GM12878 (cell line): Measurements from ENCODE around the gene TREML2. TPM values are rescaled to one million over a fixed set of nuclear protein-coding genes. Genes with fewer than 3 reads are reported as not detected.

Experiments
- ATAC-seq: fragments of 200-7000 bp; cut with Tn5 transposase; 3 replicates; pipeline ENCODE4 v1.9.1; 2020; ENCODE audit warnings: mild to moderate bottlenecking, moderate library complexity
- BruUV-seq: library from RNA; stranded (reverse); fragments of 400-500 nt; replicated peaks from 2 replicates; lab custom pipeline; 2021; lab: Mats Ljungman, UMichigan
- CTCF ChIA-PET: fragments of 300-600 bp; sonication (Branson Sonifier 250); formaldehyde crosslinking; extraction: SDS; loops from one replicate; lab custom pipeline; 2021; ENCODE audit warnings: inconsistent platforms; lab: Yijun Ruan, JAX
- POLR2A ChIA-PET: fragments of 350-600 bp; formaldehyde crosslinking; extraction: SDS; loops from one replicate; lab custom pipeline; 2021; ENCODE audit warnings: inconsistent platforms; lab: Charles Lee
- RAD21 ChIA-PET: fragments of 300-600 bp; sonication (Branson Sonifier 250); formaldehyde crosslinking; loops from one replicate; lab custom pipeline; 2023; ENCODE audit warnings: antibody characterized with exemption; ENCODE audit not compliant: unreplicated experiment; lab: Charles Lee
- SMC1A ChIA-PET: fragments of 300-600 bp; sonication (Branson Sonifier 250); formaldehyde crosslinking; loops from one replicate; lab custom pipeline; 2023; ENCODE audit not compliant: unreplicated experiment, uncharacterized antibody; lab: Charles Lee
- DNase-seq: peaks from one replicate; pipeline ENCODE4 v3.0.0-alpha.2; 2011; ENCODE audit warnings: low read depth, low spot score
- FAIRE-seq: peaks from 3 replicates; lab custom pipeline; 2011; peaks lifted over from hg19 to GRCh38; lab: Jason Lieb, UNC
- H2AFZ ChIP-seq: 2 replicates; pipeline ENCODE4 v1.6.0; 2011; ENCODE audit warnings: low read depth, low read length, control low read depth; ENCODE audit not compliant: control insufficient read depth
- H3K27ac ChIP-seq: 2 replicates; pipeline ENCODE4 v1.5.1; 2011; ENCODE audit warnings: control low read depth; ENCODE audit not compliant: control insufficient read depth, insufficient read depth
- H3K27me3 ChIP-seq, 2 experiments: replicated peaks in 1 of 2; 2 replicates each; pipeline versions ENCODE4 v1.6.0 to v1.6.1; 2011; ENCODE audit warnings: low read length in 1 of 2; ENCODE audit not compliant: control insufficient read depth in 2 of 2, insufficient read depth in 2 of 2
- H3K36me3 ChIP-seq, 2 experiments: 2 replicates each; pipeline ENCODE4 v1.5.1; 2011; ENCODE audit warnings: low read length in 1 of 2; ENCODE audit not compliant: control insufficient read depth in 2 of 2, insufficient read depth in 2 of 2
- H3K4me1 ChIP-seq: 2 replicates; pipeline ENCODE4 v1.6.1; 2011; ENCODE audit warnings: mild to moderate bottlenecking, low read length, moderate library complexity, mixed read lengths; ENCODE audit not compliant: control insufficient read depth, insufficient read depth
- H3K4me2 ChIP-seq: 2 replicates; pipeline ENCODE4 v1.6.0; 2011; ENCODE audit warnings: control low read depth; ENCODE audit not compliant: control insufficient read depth, insufficient read depth
- H3K4me3 ChIP-seq: fragments of 200-600 bp; sonication (generic); 2 replicates; pipeline ENCODE4 v1.5.1; 2016
- H3K79me2 ChIP-seq: 2 replicates; pipeline ENCODE4 v1.6.0; 2011; ENCODE audit warnings: low read length; ENCODE audit not compliant: control insufficient read depth, insufficient read depth
- H3K9ac ChIP-seq: 2 replicates; pipeline ENCODE4 v1.8.0; 2011; ENCODE audit warnings: low read length, control low read depth, mixed read lengths; ENCODE audit not compliant: control insufficient read depth, insufficient read depth
- H3K9me3 ChIP-seq: replicated peaks from 3 replicates; pipeline ENCODE4 v1.5.1; 2011; ENCODE audit warnings: mild to moderate bottlenecking, low read length; ENCODE audit not compliant: control insufficient read depth, insufficient read depth
- H4K20me1 ChIP-seq: 2 replicates; pipeline ENCODE4 v1.6.0; 2011; ENCODE audit not compliant: control insufficient read depth, insufficient read depth
- ASH2L ChIP-seq: fragments of 300-600, 200-600 bp; sonication (generic); IDR thresholded peaks from 2 replicates; pipeline ENCODE4 v1.6.1; 2017; ENCODE audit warnings: low read depth, mild to moderate bottlenecking, borderline replicate concordance
- ATF7 ChIP-seq: fragments of 450-650 bp; IDR thresholded peaks from 2 replicates; pipeline ENCODE4 v1.6.1; 2016; ENCODE audit warnings: low read depth, mild to moderate bottlenecking
- BRCA1 ChIP-seq: IDR thresholded peaks from 2 replicates; pipeline ENCODE4 v1.6.1; 2011; ENCODE audit warnings: low read depth, low read length, improper control_type of control experiment
- E4F1 ChIP-seq: fragments of 450-650 bp; IDR thresholded peaks from 2 replicates; pipeline ENCODE4 v1.6.1; 2018; ENCODE audit warnings: borderline replicate concordance, mild to moderate bottlenecking; ENCODE audit not compliant: partially characterized antibody
- GABPA ChIP-seq: IDR thresholded peaks from 2 replicates; pipeline ENCODE4 v1.6.1; 2014; ENCODE audit warnings: antibody characterized with exemption, low read depth, mild to moderate bottlenecking, inconsistent platforms
- JUND ChIP-seq: IDR thresholded peaks from 2 replicates; pipeline ENCODE4 v1.6.1; 2012; ENCODE audit warnings: low read depth, mild to moderate bottlenecking, low read length, improper control_type of control experiment, moderate library complexity
- KAT2A ChIP-seq: conservative IDR thresholded peaks from 2 replicates; pipeline ENCODE4 v1.6.1; 2011; ENCODE audit warnings: low read depth, low read length; ENCODE audit not compliant: control insufficient read depth
- NBN ChIP-seq: fragments of 450-650 bp; IDR thresholded peaks from 2 replicates; pipeline ENCODE4 v1.6.1; 2016
- NFYA ChIP-seq: IDR thresholded peaks from 2 replicates; pipeline ENCODE4 v1.6.1; 2011; ENCODE audit warnings: low read depth, mild to moderate bottlenecking, low read length, improper control_type of control experiment, borderline replicate concordance
- NFYB ChIP-seq: IDR thresholded peaks from 2 replicates; pipeline ENCODE4 v1.6.1; 2011; ENCODE audit warnings: low read depth, mild to moderate bottlenecking, low read length, improper control_type of control experiment, moderate library complexity; ENCODE audit not compliant: insufficient read depth
- PML ChIP-seq: IDR thresholded peaks from 2 replicates; pipeline ENCODE4 v1.6.1; 2012; ENCODE audit warnings: low read length, inconsistent platforms
- SIX5 ChIP-seq: IDR thresholded peaks from 2 replicates; pipeline ENCODE4 v1.6.1; 2011; ENCODE audit warnings: mild to moderate bottlenecking, low read depth, low read length, moderate library complexity; ENCODE audit not compliant: severe bottlenecking
- STAT1 ChIP-seq: fragments of 450-650 bp; conservative IDR thresholded peaks from 2 replicates; pipeline ENCODE4 v1.6.1; 2014; ENCODE audit warnings: antibody characterized with exemption, mild to moderate bottlenecking
- TAF1 ChIP-seq: IDR thresholded peaks from 2 replicates; pipeline ENCODE4 v1.6.1; 2011; ENCODE audit warnings: mild to moderate bottlenecking, low read depth, low read length, borderline replicate concordance
- YBX1 ChIP-seq: fragments of 450-650 bp; IDR thresholded peaks from 2 replicates; pipeline ENCODE4 v1.6.1; 2016; ENCODE audit warnings: antibody characterized with exemption
- ZBED1 ChIP-seq: IDR thresholded peaks from 2 replicates; pipeline ENCODE4 v1.6.1; 2016; ENCODE audit warnings: borderline replicate concordance
- ZBTB33 ChIP-seq: fragments of 450-650 bp; IDR thresholded peaks from 2 replicates; pipeline ENCODE4 v1.6.1; 2017; ENCODE audit warnings: mild to moderate bottlenecking
- ZNF217 ChIP-seq: fragments of 450-650 bp; IDR thresholded peaks from 2 replicates; pipeline ENCODE4 v1.6.1; 2017; ENCODE audit warnings: antibody characterized with exemption, mild to moderate bottlenecking
- ZNF384 ChIP-seq: IDR thresholded peaks from 2 replicates; pipeline ENCODE4 v1.6.1; 2012; ENCODE audit warnings: low read depth, mild to moderate bottlenecking, low read length, improper control_type of control experiment, borderline replicate concordance
- WGBS: methylation state at CpG from one replicate; pipeline ENCODE4 v1.1.6; 2016; ENCODE audit warnings: low lambda C conversion rate; ENCODE audit not compliant: insufficient replicate concordance, insufficient coverage; ENCODE audit errors: missing lambda C conversion rate; 5-methylcytosine and 5-hydroxymethylcytosine counted together
- in situ Hi-C: fragments of 300-500 bp; cut with MboI; formaldehyde crosslinking; loops from 9 replicates; pipeline ENCODE4 v1.14.3; 2018; ENCODE audit warnings: mixed read lengths
- intact Hi-C: fragments of 100-400 bp; cut with micrococcal nuclease; formaldehyde crosslinking; loops from one replicate; pipeline ENCODE4 v1.14.2; 2022; ENCODE audit not compliant: unreplicated experiment
- polyA plus RNA-seq, 11 experiments: library from polyadenylated mRNA; depleted of rRNA in 4 of 11; unstranded in 6 of 11; stranded (reverse) in 5 of 11; fragments of >200 nt; fragmentation: Nextera tagmentation in 4 of 11; fragmentation: Illumina TruSeq in 1 of 11; extraction: Ambion mirVana in 4 of 11; extraction: Trizol in 1 of 11; gene quantifications; 1 replicate in 1 of 11; 2 replicates in 10 of 11; pipeline versions ENCODE4 v1.2.1 to v1.2.3, GENCODE V29; 2011 to 2016; ENCODE audit warnings: inconsistent platforms in 2 of 11, missing spikeins in 2 of 11, low read depth in 1 of 11
- total RNA-seq, 4 experiments: library from RNA; depleted of rRNA in 3 of 4; stranded (reverse); fragments of >200 nt in 3 of 4; fragmentation: Illumina TruSeq in 1 of 4; extraction: Trizol in 1 of 4; gene quantifications; 2 replicates each; pipeline versions ENCODE4 v1.2.1 to v1.2.3, GENCODE V29; 2013 to 2021
- TF ChIP-seq, protein P1 (sequence below): IDR thresholded peaks from 2 replicates; pipeline ENCODE4 v1.6.1; 2012; ENCODE audit warnings: low read depth, low read length, improper control_type of control experiment

The TREML2 gene
- total and polyA plus RNA-seq, 10 of the 15 experiments (the other 5 are each of a cell fraction or from before 2014, with no cell fraction given), result 0.49 to 9.1 (median 7.3) TPM

GRCh38 chr6:41215777-41216176 is 14.8 kb upstream of the TREML2 start:
- no peak overlapping the region for H3K4me2 ChIP-seq
- ChIA-PET RAD21 (no interaction called here), SMC1A (no interaction called here), CTCF (interaction anchor here (1.9 kb wide), 1 partner anchor 33 kb away, joined by 5 read pairs; no protein-coding TSS in a partner anchor), POLR2A (no interaction called here)
- ATAC-seq, result no peak
- in situ Hi-C loops (no loop called here), intact Hi-C loops (no loop called here)
- H3K79me2 ChIP-seq, result no peaks in the 10 kb centered on the region
- no peak for DNase-seq
- no peaks in the 10 kb centered on the region for H3K4me1 ChIP-seq
- WGBS, result 60% methylated on average over 5 of the region's 5 CpGs
- BruUV-seq, result no TSS peak
- no peaks in the 10 kb centered on the region for H4K20me1 ChIP-seq
- H3K27me3 ChIP-seq, result no peaks in the 10 kb centered on the region
- H2AFZ ChIP-seq, result no peak overlapping the region
- H3K9ac ChIP-seq, result no peak overlapping the region
- H3K27ac ChIP-seq, result no peak overlapping the region
- no peak for FAIRE-seq
- H3K4me3 ChIP-seq, result no peak overlapping the region
- H3K9me3 ChIP-seq, result peaks cover 7% of the 10 kb centered on the region; the same call in 2 of the 3 replicates
- no peaks in the 10 kb centered on the region for H3K36me3 ChIP-seq
- TF ChIP-seq SIX5 (no peak), ZBTB33 (no peak), ATF7 (no peak), PML (no peak), NFYB (no peak), GABPA (no peak), ASH2L (no peak), NFYA (no peak), YBX1 (no peak), STAT1 (no peak), JUND (no peak), ZBED1 (no peak), ZNF384 (no peak), BRCA1 (no peak), E4F1 (no peak), ZNF217 (no peak), NBN (no peak), KAT2A (no peak), TAF1 (no peak)
- TF ChIP-seq, protein P1, sequence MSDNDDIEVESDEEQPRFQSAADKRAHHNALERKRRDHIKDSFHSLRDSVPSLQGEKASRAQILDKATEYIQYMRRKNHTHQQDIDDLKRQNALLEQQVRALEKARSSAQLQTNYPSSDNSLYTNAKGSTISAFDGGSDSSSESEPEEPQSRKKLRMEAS, result no peak
